DND-41 (cell line): ENCODE measurements around the gene S100A1.

Source experiments
- ATAC-seq: fragments of 200-7000 bp; cut with Tn5 transposase; 3 replicates; pipeline ENCODE4 v1.9.1; 2021; ENCODE audit warnings: low read depth; ENCODE audit not compliant: insufficient read depth
- DNase-seq: peaks from one replicate; pipeline ENCODE4 v3.0.0-alpha.2; 2020
- H2AFZ ChIP-seq: 2 replicates; pipeline ENCODE4 v1.6.0; 2012; ENCODE audit warnings: low read depth, low read length
- H3K27ac ChIP-seq: 2 replicates; pipeline ENCODE4 v1.5.1; 2012; ENCODE audit warnings: low read length, inconsistent platforms
- H3K27me3 ChIP-seq: fragments of 200-600 bp; sonication (generic); 2 replicates; pipeline ENCODE4 v1.6.0; 2012; ENCODE audit warnings: low read length, mild to moderate bottlenecking, inconsistent platforms; ENCODE audit not compliant: insufficient read depth, poor library complexity
- H3K36me3 ChIP-seq: 2 replicates; pipeline ENCODE4 v1.5.1; 2012; ENCODE audit warnings: low read length, inconsistent platforms; ENCODE audit not compliant: insufficient read depth
- H3K4me1 ChIP-seq: 2 replicates; pipeline ENCODE4 v1.5.1; 2012; ENCODE audit warnings: mild to moderate bottlenecking, low read length; ENCODE audit not compliant: insufficient read depth
- H3K4me2 ChIP-seq: 2 replicates; pipeline ENCODE4 v1.6.0; 2012; ENCODE audit warnings: mild to moderate bottlenecking, moderate library complexity, low read length, inconsistent platforms; ENCODE audit not compliant: insufficient read depth
- H3K4me3 ChIP-seq, 2 experiments: fragments of 200-600 bp in 1 of 2; shearing (Covaris generic) in 1 of 2; 2 replicates each; pipeline ENCODE4 v1.5.1; 2012 to 2016; ENCODE audit warnings: inconsistent platforms in 2 of 2, low read length in 2 of 2, mild to moderate bottlenecking in 2 of 2, low read depth in 1 of 2, moderate library complexity in 1 of 2
- H3K79me2 ChIP-seq: 2 replicates; pipeline ENCODE4 v1.6.0; 2012; ENCODE audit warnings: low read length, inconsistent platforms; ENCODE audit not compliant: insufficient read depth
- H3K9ac ChIP-seq: 2 replicates; pipeline ENCODE4 v1.6.0; 2012; ENCODE audit warnings: low read depth, mild to moderate bottlenecking, inconsistent platforms, low read length, moderate library complexity
- H3K9me3 ChIP-seq: 2 replicates; pipeline ENCODE4 v1.5.1; 2012; ENCODE audit warnings: low read length, moderate library complexity, mild to moderate bottlenecking, inconsistent platforms; ENCODE audit not compliant: insufficient read depth, severe bottlenecking
- H4K20me1 ChIP-seq: 2 replicates; pipeline ENCODE4 v1.6.0; 2012; ENCODE audit warnings: low read length; ENCODE audit not compliant: insufficient read depth
- CTCF ChIP-seq: IDR thresholded peaks from 2 replicates; pipeline ENCODE4 v1.5.1; 2012; ENCODE audit warnings: borderline replicate concordance, low read length, moderate library complexity, mild to moderate bottlenecking; ENCODE audit not compliant: poor library complexity, severe bottlenecking; ENCODE audit errors: extremely low read depth
- EZH2 ChIP-seq: IDR thresholded peaks from 3 replicates; pipeline ENCODE4 v1.6.1; 2012; ENCODE audit warnings: borderline replicate concordance, low read depth, mild to moderate bottlenecking, moderate library complexity, low read length, inconsistent platforms; ENCODE audit not compliant: severe bottlenecking

S100A1 gene

GRCh38 chr1:153614906-153615305, 13.3 kb upstream of the S100A1 start:
- ATAC-seq = no peak
- no peak overlapping the region for H3K4me2 ChIP-seq

GRCh38 chr1:153615406-153615805, 12.8 kb upstream of the S100A1 start:
- Histone ChIP-seq H3K9me3 (no peaks in the 10 kb centered on the region), H4K20me1 (no peaks in the 10 kb centered on the region; the same call in 1 of the 2 replicates), H3K36me3 (no peaks in the 10 kb centered on the region), H3K27ac (no peak overlapping the region), H3K4me3 (no peak overlapping the region), H2AFZ (no peak overlapping the region), H3K4me1 (no peaks in the 10 kb centered on the region), H3K9ac (no peak overlapping the region), H3K4me2 (no peak overlapping the region), H3K79me2 (no peaks in the 10 kb centered on the region), H3K27me3 (no peaks in the 10 kb centered on the region)
- ATAC-seq (no peak), DNase-seq (no peak)
- TF ChIP-seq CTCF = no peak
- TF ChIP-seq EZH2 = no peak

More at GRCh38 chr1:153614906-153615305, 13.3 kb upstream of the S100A1 start:
- Histone ChIP-seq H3K79me2 (no peaks in the 10 kb centered on the region), H3K27ac (no peak overlapping the region), H3K36me3 (no peaks in the 10 kb centered on the region), H2AFZ (no peak overlapping the region), H4K20me1 (no peaks in the 10 kb centered on the region; the same call in 1 of the 2 replicates), H3K9ac (no peak overlapping the region), H3K9me3 (no peaks in the 10 kb centered on the region), H3K4me1 (no peaks in the 10 kb centered on the region), H3K27me3 (no peaks in the 10 kb centered on the region), H3K4me3 (no peak overlapping the region)
- TF ChIP-seq EZH2 = no peak
- TF ChIP-seq CTCF = no peak
- no peak for DNase-seq

GRCh38 chr1:153616144-153616916, 11.9 kb upstream of the S100A1 start, which contains the start of gene S100A14:
S100A14 (minus strand) TSS chr1:153616325; CDS start chr1:153615858, 467 bp downstream.
- Histone ChIP-seq H3K27me3 (no peaks in the 10 kb centered on the region), H3K9me3 (no peaks in the 10 kb centered on the region), H3K79me2 (no peaks in the 10 kb centered on the region), H3K4me2 (no peak within 1 kb of the TSS), H3K27ac (no peak within 1 kb of the TSS), H2AFZ (no peak within 1 kb of the TSS), H3K4me1 (no peaks in the 10 kb centered on the region), H3K36me3 (no peaks in the 10 kb centered on the region), H3K9ac (no peak within 1 kb of the TSS), H4K20me1 (no peaks in the 10 kb centered on the region; the same call in 1 of the 2 replicates), H3K4me3 (no peak within 1 kb of the TSS)
- no peak for ATAC-seq
- no peak for TF ChIP-seq EZH2
- TF ChIP-seq CTCF = no peak
- no peak for DNase-seq
